H1 (cell line): ENCODE results near the gene RALGDS. TPM values are rescaled to one million over a fixed set of nuclear protein-coding genes. Genes with fewer than 3 reads are reported as not detected.

ENCODE experiments used
- SIN3A ChIP-seq, 2 experiments: IDR thresholded peaks in 1 of 2; conservative IDR thresholded peaks in 1 of 2; 2 replicates each; pipeline ENCODE4 v1.6.1; 2011 to 2012; ENCODE audit warnings: low read length in 2 of 2, improper control_type of control experiment in 1 of 2, low read depth in 1 of 2, mild to moderate bottlenecking in 1 of 2
- polyA plus RNA-seq, 7 experiments: library from polyadenylated mRNA; depleted of rRNA in 3 of 7; stranded (reverse) in 5 of 7; unstranded in 2 of 7; fragments of >200 nt in 5 of 7; fragments of 200-250 nt in 2 of 7; gene quantifications; 1 replicate in 5 of 7; 2 replicates in 1 of 7; 4 replicates in 1 of 7; pipeline versions ENCODE4 v1.2.1 to v1.2.3, GENCODE V29; 2011 to 2013; ENCODE audit warnings: missing spikeins in 2 of 7, mixed read lengths in 2 of 7
- total RNA-seq: library from RNA; stranded (reverse); fragmentation: NEBNext Ultra II Directional; extraction: Animal tissue kit (Norgen Biotek cat#: 25700); gene quantifications from 2 replicates; pipeline ENCODE4 v1.2.1, GENCODE V29; 2021

Gene RALGDS
- total and polyA plus RNA-seq, 2 of the 8 experiments (the other 6 are each of a cell fraction or from before 2014, with no cell fraction given), result 14.5 to 25.5 TPM

DNA sequence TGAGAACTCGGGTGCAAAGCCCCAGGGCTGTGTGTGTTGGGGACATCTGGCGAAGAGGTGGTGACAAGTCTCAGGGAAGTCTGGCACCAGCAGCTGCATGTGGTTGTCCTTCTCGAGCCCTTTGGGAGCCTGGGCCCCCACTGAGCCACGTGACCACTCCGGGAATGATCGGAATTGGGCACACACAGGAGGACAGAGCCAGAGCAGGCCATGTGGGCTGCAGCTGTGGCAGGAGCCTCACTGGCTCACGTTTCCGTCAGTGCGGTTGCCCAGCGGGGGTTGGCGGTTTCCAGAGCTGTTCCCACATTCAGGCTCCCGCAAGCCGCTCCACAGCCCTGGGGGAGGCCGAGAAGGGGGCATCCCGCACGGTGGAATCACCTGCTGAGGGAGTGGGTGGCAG, 66.1 kb downstream of the RALGDS start (continued):
- TF ChIP-seq SIN3A (conservative IDR thresholded peaks at IDR 0.05 in 1 of 2, IDR thresholded peaks at IDR 0.05 in 1 of 2; ENCODE audit: low read depth in 1 of 2, low read length in 2 of 2), result no peak
